Peyer's patch (tissue), 4 donors: ENCODE results near the gene ITGB2.

Source experiments
- CTCF ChIP-seq, 6 experiments: fragments of 450-650 bp in 4 of 6; fragments of 200-600 bp in 2 of 6; sonication (generic) in 1 of 6; IDR thresholded peaks; one replicate each; pipeline ENCODE4 v1.5.1; 2017 to 2019; ENCODE audit warnings: antibody characterized with exemption in 6 of 6, mild to moderate bottlenecking in 3 of 6, moderate library complexity in 1 of 6
- POLR2A ChIP-seq, 2 donors: fragments of 450-650 bp; IDR thresholded peaks; one replicate each; pipeline ENCODE4 v1.5.1; 2017; ENCODE audit warnings: antibody characterized with exemption in 2 of 2, mild to moderate bottlenecking in 2 of 2, moderate library complexity in 2 of 2

DNA sequence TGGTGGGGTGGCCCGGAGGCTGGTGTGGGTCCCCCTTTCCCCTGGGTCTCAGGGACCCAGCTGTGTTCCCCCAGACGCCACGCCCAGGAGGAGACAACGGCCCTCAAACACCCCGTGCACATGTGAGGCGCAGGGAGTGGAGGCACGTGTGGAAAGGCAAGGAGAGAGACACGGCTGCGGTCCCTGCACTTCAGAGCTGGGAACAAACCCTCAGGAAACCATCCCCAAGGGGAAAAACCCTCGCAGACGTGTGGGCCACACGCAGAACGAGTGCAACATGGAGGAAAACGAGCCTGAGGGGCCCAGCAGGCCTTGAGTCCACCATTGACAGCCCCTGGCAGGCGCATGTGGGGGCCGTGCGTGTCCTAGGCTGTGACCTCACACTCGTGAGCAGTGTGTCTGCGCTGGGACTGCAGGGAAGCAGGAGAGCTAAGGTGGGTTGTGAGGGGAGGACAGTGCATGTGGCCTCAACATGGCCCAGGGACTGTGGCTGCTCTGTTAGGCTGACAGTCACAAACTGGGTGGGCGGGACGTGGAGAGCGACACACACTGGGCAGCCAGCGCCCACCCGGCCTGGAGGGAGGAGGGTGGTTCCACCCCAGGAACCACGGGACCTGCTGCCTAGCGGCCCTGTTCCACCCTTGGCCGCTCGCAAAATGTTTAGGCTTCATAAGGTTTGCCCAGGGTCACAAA lies 20.0 kb downstream of the ITGB2 start:
- TF ChIP-seq POLR2A (IDR thresholded peaks at IDR 0.05): no peak
- no peak for TF ChIP-seq CTCF (IDR thresholded peaks at IDR 0.05)
